Fibroblast of skin of right quadriceps (primary cell): ENCODE measurements around the gene STK16.
A peak's percentile ranks its signal among the peaks of the same experiment; 100 is the strongest.
"Not testable (repeated sequence)": the region's sequence is repeated elsewhere in the genome, so short reads cannot be mapped to it uniquely, and the experiment has no call there.

Experiments used
- DNase-seq: peaks from one replicate; pipeline ENCODE4 v3.0.0-alpha.2; 2013

Gene STK16

DNA sequence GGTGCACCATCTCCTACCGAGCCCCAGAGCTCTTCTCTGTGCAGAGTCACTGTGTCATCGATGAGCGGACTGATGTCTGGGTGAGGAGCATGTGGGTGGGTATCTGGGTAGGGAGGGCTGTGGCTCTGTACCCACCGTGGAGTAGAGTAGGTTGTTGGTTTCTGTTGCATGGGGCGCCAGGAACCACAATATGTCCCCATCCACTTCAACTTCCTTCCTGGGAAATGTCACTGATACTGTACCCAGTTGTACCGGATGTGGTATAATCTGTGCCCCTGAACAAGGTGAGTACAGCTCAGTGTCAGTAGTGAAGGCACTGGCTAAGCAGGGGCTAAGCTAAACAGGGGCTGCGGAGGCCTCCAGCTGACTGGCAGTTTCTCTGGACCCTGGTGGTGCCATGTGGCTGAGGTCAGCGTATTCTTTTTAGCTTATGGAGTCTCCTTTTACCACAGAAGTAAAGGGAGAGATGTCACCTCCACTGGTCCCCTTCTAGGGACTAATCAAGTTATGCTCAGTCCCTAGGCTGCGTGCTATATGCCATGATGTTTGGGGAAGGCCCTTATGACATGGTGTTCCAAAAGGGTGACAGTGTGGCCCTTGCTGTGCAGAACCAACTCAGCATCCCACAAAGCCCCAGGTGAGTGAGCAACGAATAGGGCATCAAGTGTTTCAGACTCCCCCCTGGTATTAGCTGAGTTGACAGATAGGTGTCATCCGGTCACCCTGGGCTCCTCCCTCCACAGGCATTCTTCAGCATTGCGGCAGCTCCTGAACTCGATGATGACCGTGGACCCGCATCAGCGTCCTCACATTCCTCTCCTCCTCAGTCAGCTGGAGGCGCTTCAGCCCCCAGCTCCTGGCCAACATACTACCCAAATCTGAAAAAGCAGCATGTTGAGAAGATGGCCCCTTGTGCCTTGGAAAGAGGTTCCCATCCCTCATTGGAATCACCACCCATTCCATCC, 2.7 kb downstream of the STK16 start:
- DNase-seq = no peak

DNA sequence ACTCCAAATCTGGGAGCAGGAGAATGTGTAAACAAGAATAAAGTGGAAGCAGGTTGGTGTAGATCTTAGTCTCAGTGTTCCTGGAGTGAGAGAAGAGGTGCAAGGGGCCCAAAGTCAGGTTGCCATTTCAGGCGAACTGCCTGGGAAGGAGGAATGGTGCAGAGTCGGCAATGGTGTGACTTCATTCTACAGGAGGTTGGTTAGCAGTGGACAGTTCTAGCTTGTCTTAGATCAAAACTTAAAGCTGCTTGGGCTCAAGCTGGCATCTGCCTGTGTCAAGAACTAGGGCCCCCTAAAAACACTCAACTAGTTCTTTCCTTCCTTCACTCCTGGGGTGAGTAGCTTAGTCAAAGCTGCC, 3.5 kb downstream of the STK16 start:
- DNase-seq = no peak

DNA sequence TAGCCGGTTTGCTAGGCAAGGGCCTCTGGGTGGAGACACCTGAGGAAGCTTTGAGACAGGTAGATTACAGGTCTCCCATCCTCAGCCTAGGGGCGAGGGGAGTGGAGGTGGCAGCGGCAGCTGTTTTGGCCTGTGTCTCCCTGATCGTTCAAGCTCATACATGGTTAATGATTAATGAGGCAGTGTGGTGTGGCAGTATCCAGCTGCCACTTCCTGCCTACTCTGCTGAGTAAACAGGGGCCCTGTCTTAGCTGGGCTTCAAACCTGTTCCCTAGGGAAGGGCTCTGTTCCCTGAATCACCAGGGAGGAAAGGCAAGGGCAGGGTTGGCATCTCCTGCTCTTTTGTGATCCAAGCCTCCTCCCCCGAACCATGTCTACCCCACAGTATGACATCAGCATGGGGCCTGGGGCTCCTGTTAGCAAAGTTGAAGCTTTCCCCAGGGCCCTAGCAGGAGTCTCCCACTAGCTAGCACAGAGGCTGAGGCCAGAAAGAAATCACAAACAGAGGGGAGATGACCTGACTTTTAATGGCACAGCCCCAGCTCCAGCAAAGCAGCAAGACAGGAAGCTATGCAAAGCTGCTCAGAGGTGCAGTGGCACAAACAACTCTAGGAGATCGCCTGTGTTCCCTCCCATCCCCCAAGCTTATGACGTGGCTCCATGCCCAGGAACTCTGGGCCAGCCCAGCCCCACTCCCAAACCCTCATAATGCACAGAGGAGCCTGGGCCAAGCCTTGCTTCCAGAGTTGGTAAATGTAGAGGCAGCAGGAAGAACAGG, 4.1 kb downstream of the STK16 start:
- DNase-seq = peak; percentile 83

DNA sequence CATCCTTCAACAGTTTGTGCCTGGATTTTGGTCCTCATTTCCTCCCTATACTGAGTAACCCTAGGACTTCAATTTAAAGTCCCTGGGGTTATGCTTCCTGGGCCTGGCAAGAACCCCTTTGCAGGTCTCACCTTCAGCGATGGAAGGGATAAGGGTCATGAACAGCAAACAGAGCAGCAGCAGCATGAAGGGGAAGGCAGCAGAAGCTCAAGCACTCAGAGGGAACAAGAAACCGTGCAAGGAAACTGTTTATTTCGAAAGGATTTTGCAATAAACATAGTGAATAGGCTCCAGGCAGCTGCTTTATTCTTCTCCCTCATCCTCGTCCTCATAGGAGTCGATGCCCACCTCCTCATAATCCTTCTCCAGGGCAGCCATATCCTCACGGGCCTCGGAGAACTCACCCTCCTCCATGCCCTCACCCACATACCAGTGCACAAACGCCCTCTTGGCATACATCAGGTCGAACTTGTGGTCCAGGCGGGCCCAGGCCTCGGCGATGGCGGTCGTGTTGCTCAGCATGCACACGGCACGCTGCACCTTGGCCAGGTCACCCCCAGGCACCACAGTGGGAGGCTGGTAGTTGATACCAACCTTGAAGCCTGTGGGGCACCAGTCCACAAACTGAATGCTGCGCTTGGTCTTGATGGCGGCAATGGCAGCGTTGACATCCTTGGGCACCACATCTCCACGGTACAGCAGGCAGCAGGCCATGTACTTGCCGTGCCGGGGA, 4.9 kb downstream of the STK16 start:
- no peak for DNase-seq

DNA sequence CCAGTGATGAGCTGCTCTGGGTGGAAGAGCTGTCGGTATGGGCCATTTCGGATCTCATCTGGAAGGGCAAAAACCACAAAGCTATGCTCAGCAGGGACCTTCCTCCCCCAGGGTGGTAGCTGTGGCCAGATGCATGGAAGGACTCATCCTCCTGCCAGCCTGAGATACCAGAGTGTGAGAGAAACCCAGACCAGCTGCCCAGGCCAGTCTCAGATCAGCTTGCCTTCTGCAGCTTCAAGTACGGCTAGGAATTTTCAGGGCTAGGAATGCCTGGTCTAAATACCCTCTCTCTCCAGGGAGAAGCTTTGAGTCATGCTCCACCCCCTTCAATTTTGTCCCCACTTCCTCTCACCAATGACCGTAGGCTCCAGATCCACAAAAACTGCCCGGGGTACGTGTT, 6.4 kb downstream of the STK16 start:
- DNase-seq = peak; percentile 27

DNA sequence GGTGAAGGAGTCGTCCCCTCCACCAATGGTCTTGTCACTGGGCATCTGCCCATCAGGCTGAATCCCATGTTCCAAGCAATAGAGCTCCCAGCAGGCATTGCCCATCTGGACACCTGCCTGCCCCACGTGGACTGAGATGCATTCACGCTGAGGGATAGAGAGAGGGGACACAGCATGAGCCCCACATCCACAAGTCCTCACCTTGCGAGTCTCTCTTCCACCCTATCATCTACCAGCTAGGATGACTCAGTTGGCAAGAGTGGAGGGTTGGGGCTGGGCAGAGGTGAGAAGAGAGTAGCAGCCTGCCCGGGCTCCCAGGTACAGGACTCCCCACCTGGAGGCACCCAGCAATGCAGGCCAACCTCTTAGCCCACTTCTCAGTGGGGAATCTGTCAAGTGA, 6.8 kb downstream of the STK16 start:
- DNase-seq = no peak

DNA sequence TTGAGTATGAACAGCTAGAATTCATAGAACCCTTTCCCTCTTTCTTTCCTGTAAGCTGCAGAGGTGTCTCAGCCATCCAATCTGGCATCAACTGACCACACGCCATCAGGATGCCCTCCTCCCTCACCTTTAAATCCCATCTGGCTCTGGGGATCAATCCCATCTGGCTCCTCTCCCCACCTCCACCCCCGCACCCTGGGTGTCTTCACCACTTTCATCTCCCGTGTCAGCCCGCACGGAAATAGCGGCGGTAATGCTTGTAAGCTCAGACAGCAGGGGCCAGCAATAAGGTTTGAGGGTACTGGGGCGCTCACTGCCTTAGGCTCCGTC, 7.3 kb downstream of the STK16 start:
- DNase-seq = no peak

DNA sequence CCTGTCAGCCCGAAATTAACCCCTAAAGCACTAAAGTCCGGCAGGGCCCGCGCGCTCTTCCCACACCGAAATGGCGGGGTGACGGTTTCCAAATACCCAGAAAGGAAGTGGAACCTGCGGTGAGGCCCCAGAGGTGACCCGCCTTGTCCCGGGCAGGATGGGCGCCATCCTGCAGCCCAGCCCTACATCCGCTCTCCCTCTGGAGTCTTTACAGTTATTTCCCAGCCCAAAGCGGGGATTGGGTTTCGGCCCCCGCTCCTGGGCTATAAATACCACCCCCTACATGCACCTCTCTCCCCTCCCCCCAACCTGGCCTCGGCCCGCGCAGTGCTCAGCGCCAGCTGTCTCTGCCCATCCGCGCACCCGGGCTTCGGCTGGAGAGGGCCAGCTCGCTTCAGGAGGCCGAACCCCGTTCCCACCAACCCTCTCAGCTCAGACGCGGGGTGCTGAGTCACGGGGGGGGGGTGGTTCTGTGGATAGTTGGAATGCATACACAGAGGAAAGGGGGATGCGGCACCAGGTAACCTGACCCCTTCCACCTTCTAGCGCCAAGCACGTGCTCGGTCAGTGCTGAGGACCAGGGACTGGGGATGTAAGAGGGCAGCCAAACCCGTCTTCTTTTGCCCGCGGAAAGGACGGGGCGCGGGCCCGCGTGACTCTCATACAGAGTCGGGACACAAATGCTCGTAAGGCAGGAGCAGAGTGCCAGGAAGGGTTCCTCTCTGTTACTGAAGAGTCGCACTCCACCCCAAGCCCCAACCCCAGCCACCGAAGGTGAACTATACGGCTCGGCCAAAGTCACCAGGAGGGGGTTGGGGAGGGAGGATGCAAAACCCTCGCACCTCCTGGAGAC, 7.8 kb downstream of the STK16 start, which contains the start of gene TUBA4B:
Gene TUBA4B (plus strand): TSS at position 344 of the 853 bp plus-strand sequence. CDS start 165 bp downstream, at position 509.
- peak; percentile 37 for DNase-seq

DNA sequence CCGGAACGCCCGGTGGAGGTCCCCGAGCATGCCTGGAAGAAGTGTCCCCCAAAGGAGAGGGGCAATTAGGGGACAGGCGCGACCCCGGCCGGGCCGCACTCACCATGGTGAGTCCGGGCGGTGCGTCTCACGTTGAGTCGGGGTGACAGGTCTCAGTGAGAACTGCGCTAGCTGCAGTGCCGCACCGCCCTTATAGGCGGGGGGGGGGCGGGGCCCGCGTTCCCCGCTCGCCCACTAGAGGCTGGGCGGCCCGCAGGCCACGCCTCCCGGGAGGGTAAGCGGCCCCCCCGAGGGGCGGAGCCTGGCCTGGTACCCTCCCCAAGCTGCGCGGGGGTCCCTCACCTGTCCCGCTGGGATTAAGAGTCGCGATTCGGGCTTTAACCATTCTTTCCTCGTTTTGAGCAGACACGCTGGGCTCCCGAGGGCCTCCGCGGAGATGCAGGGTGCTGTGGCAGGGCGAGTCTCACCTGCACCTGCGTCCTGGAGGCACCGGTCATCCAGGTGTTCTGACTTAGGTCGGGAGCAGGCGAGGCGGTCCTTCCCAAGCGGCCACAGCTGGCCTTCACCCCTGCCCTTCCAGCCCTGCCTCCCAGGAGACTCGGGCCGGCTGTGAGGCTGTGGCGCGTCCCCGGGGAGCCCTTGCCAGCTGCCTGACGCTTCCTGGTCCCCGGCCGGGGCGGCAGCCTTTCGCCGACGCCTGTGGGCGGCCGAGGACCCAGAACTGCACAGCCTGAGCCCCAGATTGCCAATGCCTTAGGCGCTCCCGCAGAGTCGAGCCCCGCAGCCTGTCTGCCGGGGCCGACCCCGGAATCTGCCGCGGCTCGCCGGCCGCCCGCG, 8.7 kb downstream of the STK16 start, which contains the start of gene TUBA4A:
Gene TUBA4A (minus strand): TSS at position 166 of the 837 bp plus-strand sequence. CDS start 60 bp downstream, at position 106.
- peak; percentile 55 for DNase-seq

DNA sequence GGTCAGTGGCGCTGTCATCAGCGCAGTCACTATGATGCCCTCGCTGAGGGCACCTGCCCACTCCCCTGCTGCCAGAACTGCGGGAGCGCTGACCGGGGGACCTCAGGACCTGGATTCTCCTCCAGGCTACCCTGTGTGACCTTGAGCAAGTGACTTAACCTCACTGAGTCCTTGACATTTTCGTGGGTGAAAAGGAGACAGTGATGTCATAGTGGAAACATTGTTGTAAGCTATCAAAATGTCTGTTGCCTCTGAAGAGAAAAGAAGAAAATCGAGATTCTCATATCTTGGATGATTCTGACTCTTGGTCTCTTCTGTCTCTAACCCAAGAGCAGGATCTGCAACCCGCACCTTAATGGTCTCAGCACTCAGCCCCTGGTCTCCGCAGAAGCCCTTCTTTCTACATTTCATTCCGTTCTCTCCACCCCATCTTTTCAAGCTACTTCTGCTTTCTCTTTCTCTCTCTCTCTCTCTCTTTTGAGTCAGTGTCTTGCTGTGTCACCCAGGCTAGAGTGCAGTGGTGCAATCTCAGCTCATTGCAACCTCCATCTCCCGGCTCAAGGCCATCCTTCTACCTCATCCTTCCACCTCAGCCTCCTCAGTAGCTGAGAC, 9.4 kb downstream of the STK16 start:
- no peak for DNase-seq

DNA sequence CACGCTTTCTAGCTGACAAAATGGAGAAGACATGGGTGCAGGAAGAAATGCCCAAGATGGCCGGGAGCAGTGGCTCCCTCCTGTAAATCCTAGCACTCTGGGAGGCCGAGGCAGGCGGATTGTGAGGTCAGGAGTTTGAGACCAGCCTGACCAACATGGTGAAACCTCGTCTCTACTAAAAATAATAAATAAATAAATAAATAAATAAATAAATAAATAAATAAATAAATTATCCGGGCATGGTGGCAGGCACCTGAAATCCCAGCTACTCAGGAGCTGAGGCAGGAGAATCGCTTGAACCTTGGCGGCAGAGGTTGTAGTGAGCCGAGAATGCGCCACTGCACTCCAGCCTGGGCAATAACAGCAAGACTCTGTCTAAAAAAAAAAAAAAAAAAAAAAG, 13.7 kb downstream of the STK16 start:
- not testable (repeated sequence) for DNase-seq

DNA sequence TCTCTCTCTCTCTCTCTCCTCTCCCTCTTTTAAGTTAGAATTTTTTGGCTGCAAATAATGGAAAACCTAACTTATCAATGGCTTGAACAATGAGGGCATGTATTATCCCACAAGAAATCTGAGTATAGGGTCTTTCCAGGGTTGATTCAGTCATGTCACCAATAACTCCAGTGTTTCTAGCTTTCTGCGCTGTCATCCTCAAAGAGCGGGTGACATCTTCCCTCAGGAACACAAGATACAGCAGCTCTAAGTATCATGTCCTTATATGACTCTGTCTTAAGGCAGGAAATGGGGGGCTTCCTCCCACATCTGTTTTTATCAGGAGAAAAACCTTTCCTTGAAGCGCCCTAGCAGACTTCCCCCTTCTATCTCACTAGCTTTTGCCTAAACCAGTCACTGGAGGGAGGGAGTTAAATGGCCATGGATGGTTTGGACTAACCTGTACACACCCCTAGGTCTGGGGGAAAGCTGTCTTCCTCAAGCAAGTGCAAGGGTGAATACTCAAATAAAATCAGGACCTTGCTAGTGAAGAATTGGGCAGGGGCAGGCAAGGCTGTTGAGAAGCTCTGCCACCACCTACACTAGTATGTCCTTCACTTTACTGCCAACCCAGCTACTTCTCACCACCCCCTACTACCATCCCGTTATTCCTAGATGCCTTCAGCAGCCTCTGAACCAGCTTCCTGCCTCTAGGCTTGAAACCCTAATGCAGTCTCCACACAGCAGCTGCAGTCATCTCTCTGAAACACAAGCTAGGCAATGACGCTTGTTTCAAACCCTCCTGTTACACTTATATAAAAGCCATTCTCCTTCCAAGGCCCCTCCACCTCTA, 16.0 kb downstream of the STK16 start:
- no peak for DNase-seq

DNA sequence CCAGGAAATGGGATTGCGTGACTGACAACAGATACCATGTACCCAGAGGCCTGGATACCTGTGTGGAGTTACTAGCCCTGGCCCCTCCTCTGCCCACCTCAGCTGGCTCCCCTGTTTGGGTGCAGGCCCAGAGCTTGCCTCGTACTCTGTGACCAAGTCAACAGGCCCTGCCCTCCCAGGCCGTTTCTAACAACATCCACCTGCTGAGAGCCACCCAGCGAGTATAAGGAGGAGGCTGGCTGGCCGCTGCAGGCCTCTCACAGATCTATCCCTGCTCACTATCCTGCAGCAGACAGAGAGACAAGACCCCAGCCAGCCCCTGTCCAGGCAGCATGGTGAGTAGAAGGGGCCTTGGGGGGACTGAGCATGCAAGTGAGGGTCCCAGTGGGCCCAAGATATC, 21.0 kb downstream of the STK16 start:
- no peak for DNase-seq

DNA sequence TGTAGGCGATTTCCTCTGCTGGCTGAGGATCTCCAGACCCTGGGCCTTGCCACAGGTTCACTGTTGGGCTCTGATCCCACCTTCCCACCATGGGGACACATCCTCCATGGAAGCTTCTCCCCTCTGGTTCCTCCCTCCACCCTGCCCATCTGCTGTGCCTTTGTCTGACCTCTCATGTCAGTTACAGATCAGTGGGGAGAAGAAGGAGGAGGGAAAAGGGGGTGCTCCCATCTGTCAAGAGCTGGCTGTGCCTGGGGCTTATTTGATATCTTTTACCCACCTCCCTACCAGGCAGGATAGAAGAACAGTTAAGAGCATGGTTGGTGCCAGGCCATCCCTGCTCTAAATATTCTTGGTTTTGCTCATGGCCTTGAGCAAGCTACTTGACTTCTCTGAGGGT, 21.6 kb downstream of the STK16 start:
- DNase-seq = no peak

DNA sequence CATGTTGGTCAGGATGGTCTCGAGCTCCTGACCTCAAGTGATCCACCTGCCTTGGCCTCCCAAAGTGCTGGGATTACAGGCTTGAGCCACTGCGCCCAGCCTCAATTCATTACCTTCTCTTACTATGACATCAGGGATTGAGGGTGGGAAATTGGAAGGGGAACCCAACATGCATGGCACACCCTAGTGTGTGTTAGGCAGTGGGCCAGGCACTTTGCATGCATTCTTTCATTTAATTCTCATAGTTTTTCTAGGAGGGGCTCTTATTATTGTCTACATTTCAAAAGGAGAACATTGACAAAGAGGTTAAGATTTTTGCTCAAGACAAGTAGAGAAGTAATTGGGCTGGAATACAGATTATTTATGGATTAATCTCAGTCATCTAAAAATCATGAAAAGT, 23.0 kb downstream of the STK16 start:
- no peak for DNase-seq

DNA sequence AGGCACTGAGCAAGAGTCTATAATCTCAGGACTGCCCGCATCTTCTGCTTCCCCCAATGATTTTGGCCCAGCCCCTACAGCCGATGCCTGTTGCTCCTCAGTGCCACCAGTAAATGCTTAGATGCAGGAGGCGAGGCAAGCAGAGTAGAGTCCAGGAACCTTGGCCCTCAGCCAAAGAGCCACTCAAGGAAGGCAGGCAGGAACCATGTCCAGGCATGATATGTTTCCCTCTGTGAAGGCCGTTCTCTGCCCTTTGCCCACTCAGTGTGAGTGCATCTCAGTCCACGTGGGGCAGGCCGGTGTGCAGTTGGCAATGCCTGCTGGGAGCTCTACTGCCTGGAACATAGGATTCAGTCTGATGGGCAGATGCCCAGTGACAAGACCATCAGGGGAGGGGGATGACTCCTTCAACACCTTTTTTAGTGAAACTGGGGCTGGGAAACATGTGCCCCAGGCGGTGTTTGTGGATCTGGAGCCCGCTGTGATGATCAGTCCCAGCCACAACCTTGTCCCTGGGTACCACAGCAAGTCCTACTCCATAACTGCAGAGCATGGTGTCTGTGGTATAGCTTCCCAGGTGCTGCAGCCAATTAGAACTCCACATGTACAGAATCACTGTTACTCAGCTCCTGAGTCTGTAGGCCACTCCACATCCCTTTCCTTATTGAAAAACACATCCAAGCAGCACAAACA, 24.2 kb downstream of the STK16 start:
- no peak for DNase-seq

DNA sequence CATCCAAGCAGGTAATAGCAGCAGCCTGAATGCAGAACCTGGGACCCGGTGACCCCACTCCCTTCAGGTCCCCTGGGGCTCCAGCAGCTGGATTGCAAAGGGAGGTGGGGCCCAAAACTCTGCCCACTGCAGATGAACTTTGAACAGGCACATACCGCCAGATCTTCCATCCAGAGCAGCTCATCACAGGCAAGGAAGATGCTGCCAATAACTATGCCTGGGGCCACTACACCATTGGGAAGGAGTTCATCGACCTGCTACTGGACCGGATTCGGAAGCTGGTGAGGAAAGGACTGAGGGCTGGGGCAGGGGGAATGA, 24.7 kb downstream of the STK16 start:
- no peak for DNase-seq

DNA sequence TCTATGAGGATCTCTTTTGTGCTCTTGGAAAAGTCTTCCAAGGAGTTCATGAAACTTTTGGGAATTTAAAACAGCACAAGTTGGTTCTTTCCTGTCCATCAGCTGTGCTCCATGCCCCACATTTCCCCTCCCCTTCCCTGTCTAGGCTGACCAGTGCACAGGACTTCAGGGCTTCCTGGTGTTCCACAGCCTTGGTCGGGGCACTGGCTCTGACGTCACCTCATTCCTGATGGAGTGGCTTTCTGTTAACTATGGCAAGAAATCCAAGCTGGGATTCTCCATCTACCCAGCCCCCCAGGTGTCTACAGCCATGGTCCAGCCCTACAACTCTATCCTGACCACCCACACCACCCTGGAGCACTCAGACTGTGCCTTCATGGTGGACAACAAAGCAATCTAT, 25.7 kb downstream of the STK16 start:
- DNase-seq = no peak

DNA sequence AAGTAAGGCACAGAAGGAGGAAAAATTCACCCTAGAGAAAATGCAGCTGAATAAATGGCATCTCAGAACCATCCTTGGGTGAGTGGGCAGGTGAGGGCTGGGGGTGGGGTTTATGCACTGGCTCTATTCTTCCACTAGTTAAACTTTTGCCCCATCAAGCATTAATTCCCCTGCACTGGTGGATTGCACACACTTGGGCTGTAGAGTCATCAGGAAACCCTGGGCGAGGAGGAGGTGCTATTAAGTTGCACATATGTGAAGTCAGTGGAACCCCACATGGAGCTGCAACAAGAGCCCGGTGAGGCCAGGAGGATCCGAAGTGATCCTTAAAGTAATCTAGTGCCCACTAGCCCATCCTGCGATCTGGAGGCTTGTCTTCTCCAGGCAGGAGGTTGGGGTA, 27.1 kb downstream of the STK16 start:
- no peak for DNase-seq

DNA sequence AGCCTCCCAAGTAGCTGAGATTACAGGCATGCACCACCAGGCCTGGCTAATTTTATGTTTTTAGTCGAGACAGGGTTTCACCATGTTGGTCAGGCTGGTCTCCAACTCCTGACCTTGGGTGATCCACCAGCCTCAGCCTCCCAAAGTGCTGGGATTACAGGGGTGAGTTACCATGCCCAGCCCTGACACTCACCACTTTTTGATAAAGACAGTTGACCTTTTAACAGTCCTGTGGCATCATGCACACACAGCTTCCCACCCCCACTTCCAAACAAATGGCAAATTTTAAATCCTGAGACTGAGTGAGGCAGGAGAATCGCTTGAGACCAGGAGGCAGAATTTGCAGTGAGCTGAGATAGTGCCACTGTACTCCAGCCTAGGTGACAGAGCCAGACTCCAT, 27.7 kb downstream of the STK16 start:
- DNase-seq = no peak
